A673 (cell line): ENCODE measurements around the gene SERPINB4. TPM values are rescaled to one million over a fixed set of nuclear protein-coding genes. Genes with fewer than 3 reads are reported as not detected.

Experiments
- BruUV-seq: library from RNA; stranded (reverse); fragments of 400-500 nt; replicated peaks from 2 replicates; lab custom pipeline; 2021; lab: Mats Ljungman, UMichigan
- CTCF ChIA-PET: fragments of 300-600 bp; sonication (Branson Sonifier 250); formaldehyde crosslinking; loops from one replicate; lab custom pipeline; 2022; ENCODE audit warnings: antibody characterized with exemption; lab: Charles Lee
- POLR2A ChIA-PET: fragments of 300-600 bp; sonication (Branson Sonifier 250); formaldehyde crosslinking; loops from one replicate; lab custom pipeline; 2022; ENCODE audit warnings: antibody characterized with exemption; ENCODE audit not compliant: low non-redundant PET; lab: Charles Lee
- DNase-seq: peaks from one replicate; pipeline ENCODE4 v3.0.0-alpha.2; 2015; ENCODE audit warnings: low spot score
- H3K27ac ChIP-seq: fragments of 200-600 bp; sonication (generic); 2 replicates; pipeline ENCODE4 v1.5.1; 2016; ENCODE audit warnings: mixed run types, low read depth, mild to moderate bottlenecking, mixed read lengths, antibody characterized with exemption, low read length; ENCODE audit not compliant: poor library complexity, severe bottlenecking
- H3K27me3 ChIP-seq: fragments of 200-600 bp; sonication (generic); replicated peaks from 2 replicates; pipeline ENCODE4 v1.6.1; 2017; ENCODE audit warnings: mixed run types, low read depth, mild to moderate bottlenecking, mixed read lengths, antibody characterized with exemption, low read length; ENCODE audit not compliant: insufficient read depth, poor library complexity
- H3K36me3 ChIP-seq: fragments of 200-600 bp; sonication (generic); 2 replicates; pipeline ENCODE4 v1.6.1; 2016; ENCODE audit warnings: mixed run types, mild to moderate bottlenecking, mixed read lengths, antibody characterized with exemption, low read length; ENCODE audit not compliant: insufficient read depth, poor library complexity, severe bottlenecking
- H3K4me1 ChIP-seq: fragments of 200-600 bp; sonication (generic); 2 replicates; pipeline ENCODE4 v1.6.1; 2017; ENCODE audit warnings: mixed run types, mild to moderate bottlenecking, mixed read lengths, antibody characterized with exemption, low read length; ENCODE audit not compliant: insufficient read depth, poor library complexity, severe bottlenecking
- H3K4me3 ChIP-seq: fragments of 200-600 bp; sonication (generic); 2 replicates; pipeline ENCODE4 v1.5.1; 2016; ENCODE audit warnings: low read depth, mixed run types, mild to moderate bottlenecking, mixed read lengths, low read length; ENCODE audit not compliant: poor library complexity, severe bottlenecking
- H3K9me3 ChIP-seq: fragments of 200-600 bp; sonication (generic); 2 replicates; pipeline ENCODE4 v1.6.1; 2016; ENCODE audit warnings: mixed run types, low read depth, mild to moderate bottlenecking, mixed read lengths, antibody characterized with exemption, low read length; ENCODE audit not compliant: poor library complexity, severe bottlenecking
- EZH2 ChIP-seq: fragments of 200-600 bp; sonication (generic); IDR thresholded peaks from 2 replicates; pipeline ENCODE4 v1.6.1; 2017; ENCODE audit warnings: borderline replicate concordance, low read depth, mild to moderate bottlenecking, mixed read lengths, antibody characterized with exemption, low read length; ENCODE audit not compliant: poor library complexity, severe bottlenecking
- intact Hi-C: fragments of 100-400 bp; cut with micrococcal nuclease; formaldehyde crosslinking; loops from one replicate; pipeline ENCODE4 v1.10.0; 2022; ENCODE audit not compliant: unreplicated experiment
- total RNA-seq: library from RNA; stranded (reverse); gene quantifications from 2 replicates; pipeline ENCODE4 v1.2.3, GENCODE V29; 2021
- TF ChIP-seq, protein P1 (sequence below): fragments of 300-800, 200-600 bp; sonication (generic); conservative IDR thresholded peaks from 2 replicates; pipeline ENCODE4 v1.5.1; 2017; ENCODE audit warnings: low read depth, mild to moderate bottlenecking, antibody characterized with exemption, low read length, moderate library complexity, mixed read lengths

SERPINB4 gene
- total RNA-seq, 1 experiment from 2014 or later, result not detected

DNA sequence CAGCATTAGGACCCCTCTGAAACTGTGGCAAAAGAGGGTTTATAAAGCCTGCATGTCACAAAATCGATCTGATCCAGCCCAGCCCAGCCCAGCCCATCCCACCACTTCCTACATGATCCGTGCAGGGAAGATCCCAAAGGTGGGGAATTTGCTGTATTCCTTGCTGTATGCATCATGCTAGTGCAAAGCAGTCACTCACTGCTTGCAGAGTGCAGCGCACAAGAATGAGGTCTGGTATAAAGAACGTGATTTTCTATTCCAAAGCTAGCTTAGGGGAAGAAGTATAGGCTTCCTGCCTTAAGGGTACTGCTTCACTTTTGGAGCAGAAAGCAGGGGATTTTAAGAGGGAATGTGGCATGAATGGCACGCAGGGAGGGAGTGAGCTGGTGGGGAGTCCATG, 39.8 kb upstream of the SERPINB4 start:
- no TSS peak for BruUV-seq
- CTCF ChIA-PET, result no interaction called here
- Histone ChIP-seq H3K4me3 (no peak overlapping the region), H3K36me3 (no peaks in the 10 kb centered on the region), H3K9me3 (no peaks in the 10 kb centered on the region), H3K4me1 (peaks cover 11% of the 10 kb centered on the region), H3K27me3 (no peaks in the 10 kb centered on the region), H3K27ac (peak overlapping the region; percentile 76)
- TF ChIP-seq EZH2, result no peak
- TF ChIP-seq, protein P1, sequence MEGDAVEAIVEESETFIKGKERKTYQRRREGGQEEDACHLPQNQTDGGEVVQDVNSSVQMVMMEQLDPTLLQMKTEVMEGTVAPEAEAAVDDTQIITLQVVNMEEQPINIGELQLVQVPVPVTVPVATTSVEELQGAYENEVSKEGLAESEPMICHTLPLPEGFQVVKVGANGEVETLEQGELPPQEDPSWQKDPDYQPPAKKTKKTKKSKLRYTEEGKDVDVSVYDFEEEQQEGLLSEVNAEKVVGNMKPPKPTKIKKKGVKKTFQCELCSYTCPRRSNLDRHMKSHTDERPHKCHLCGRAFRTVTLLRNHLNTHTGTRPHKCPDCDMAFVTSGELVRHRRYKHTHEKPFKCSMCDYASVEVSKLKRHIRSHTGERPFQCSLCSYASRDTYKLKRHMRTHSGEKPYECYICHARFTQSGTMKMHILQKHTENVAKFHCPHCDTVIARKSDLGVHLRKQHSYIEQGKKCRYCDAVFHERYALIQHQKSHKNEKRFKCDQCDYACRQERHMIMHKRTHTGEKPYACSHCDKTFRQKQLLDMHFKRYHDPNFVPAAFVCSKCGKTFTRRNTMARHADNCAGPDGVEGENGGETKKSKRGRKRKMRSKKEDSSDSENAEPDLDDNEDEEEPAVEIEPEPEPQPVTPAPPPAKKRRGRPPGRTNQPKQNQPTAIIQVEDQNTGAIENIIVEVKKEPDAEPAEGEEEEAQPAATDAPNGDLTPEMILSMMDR, result no peak
- intact Hi-C loops, result no loop called here
- POLR2A ChIA-PET, result no interaction called here
- no peak for DNase-seq

DNA sequence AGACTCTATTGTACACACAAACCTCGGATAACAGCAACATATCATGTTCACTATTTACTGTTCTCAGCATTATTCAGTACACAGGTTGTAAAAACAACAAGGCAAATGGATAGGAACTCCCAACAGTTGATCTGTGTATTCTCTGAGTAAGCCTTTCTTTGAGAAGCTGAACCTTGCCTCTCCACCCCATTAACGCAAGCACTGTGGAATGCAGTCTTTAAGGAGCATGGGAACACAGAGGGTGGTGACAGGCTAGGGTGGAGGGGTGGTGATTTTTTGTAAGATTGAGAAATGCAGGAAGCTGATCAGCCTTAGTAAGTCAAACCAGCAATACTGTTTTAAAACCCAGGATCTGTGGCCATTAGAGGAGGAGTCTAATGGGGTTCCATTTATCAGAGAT, 39.1 kb upstream of the SERPINB4 start:
- TF ChIP-seq, protein P1, result no peak
- TF ChIP-seq EZH2, result no peak
- no TSS peak for BruUV-seq
- intact Hi-C loops, result no loop called here
- POLR2A ChIA-PET, result no interaction called here
- Histone ChIP-seq H3K4me1 (peaks cover 17% of the 10 kb centered on the region), H3K27me3 (no peaks in the 10 kb centered on the region), H3K9me3 (no peaks in the 10 kb centered on the region), H3K4me3 (no peak overlapping the region), H3K27ac (peak overlapping the region; percentile 76), H3K36me3 (no peaks in the 10 kb centered on the region)
- CTCF ChIA-PET, result no interaction called here
- peak; percentile 71 for DNase-seq

DNA sequence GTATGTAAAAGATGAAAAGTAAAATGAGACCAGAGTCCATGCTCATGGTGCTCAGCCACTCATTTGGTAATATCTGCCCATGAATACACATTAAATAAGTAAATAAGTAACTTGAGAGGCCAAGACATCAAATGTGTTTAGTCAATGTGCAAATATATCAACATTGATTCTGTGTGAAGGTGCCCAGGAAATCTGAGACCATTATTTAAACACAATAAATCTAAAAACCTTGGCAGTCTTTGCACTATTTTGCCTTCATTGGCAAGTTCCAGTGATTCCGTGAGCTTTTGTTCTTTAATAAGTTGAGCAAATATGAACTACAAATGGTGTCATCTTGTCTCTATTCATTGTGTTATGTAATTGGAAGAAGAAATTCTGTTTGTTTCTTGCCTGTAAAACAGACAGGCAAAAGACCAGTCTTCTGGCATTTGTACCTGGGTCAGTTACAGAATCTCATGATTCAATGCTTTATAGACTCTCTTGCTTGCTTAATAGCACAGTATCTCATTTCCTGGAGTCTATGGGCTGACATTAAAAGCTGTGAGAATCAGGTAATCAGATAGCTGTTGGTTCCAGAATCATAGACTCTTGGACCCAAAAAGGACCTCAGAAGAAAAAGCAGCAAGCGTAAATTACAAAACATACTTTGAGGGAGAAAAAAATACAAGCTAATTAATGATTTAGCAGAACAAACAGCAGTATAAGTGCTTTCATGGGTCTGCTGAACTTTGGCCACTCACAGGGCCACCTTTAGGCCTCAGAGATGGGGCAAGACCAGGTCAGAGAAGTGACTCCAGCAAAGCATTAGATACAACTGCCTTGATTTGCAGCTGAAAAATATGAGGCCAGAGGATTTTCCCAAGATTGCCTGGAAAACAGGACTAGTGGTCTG, 37.6 kb upstream of the SERPINB4 start:
- no peak for DNase-seq
- ChIA-PET CTCF (no interaction called here), POLR2A (no interaction called here)
- H3K4me3 ChIP-seq, result no peak overlapping the region
- TF ChIP-seq, protein P1, result no peak
- no peak for TF ChIP-seq EZH2
- peaks cover 30% of the 10 kb centered on the region for H3K4me1 ChIP-seq
- H3K9me3 ChIP-seq, result no peaks in the 10 kb centered on the region
- no peaks in the 10 kb centered on the region for H3K36me3 ChIP-seq
- no TSS peak for BruUV-seq
- H3K27me3 ChIP-seq, result no peaks in the 10 kb centered on the region
- intact Hi-C loops, result no loop called here
- no peak overlapping the region for H3K27ac ChIP-seq
